Cardiac muscle cell (in vitro differentiated cells and primary cell): ENCODE results near the gene IYD. TPM values are rescaled to one million over a fixed set of nuclear protein-coding genes. Genes with fewer than 3 reads are reported as not detected.

Source experiments
- DNase-seq, 2 donors: peaks; one replicate each; pipeline versions ENCODE4 v3.0.0 to v3.0.0-alpha.2; 2010 to 2017; ENCODE audit warnings: low read depth in 1 of 2, low spot score in 1 of 2
- H3K27ac ChIP-seq: fragments of 200-600 bp; sonication (generic); 2 replicates; pipeline ENCODE4 v1.5.1; 2016
- H3K27me3 ChIP-seq: fragments of 200-600 bp; sonication (generic); 2 replicates; pipeline ENCODE4 v1.6.0; 2016; ENCODE audit warnings: control low read depth
- H3K36me3 ChIP-seq: fragments of 200-600 bp; sonication (generic); 2 replicates; pipeline ENCODE4 v1.5.1; 2016; ENCODE audit warnings: control low read depth
- H3K4me1 ChIP-seq: fragments of 200-600 bp; sonication (generic); 2 replicates; pipeline ENCODE4 v1.8.1; 2017; ENCODE audit warnings: low read depth, mild to moderate bottlenecking, mixed run types
- H3K4me3 ChIP-seq: fragments of 200-600 bp; sonication (generic); 2 replicates; pipeline ENCODE4 v1.5.1; 2016; ENCODE audit warnings: mild to moderate bottlenecking
- H3K9me3 ChIP-seq: fragments of 200-600 bp; sonication (generic); 2 replicates; pipeline ENCODE4 v1.5.1; 2017; ENCODE audit warnings: low read depth, mild to moderate bottlenecking, control low read depth
- CTCF ChIP-seq: IDR thresholded peaks from 2 replicates; pipeline ENCODE4 v1.5.1; 2012; ENCODE audit warnings: low read depth, mild to moderate bottlenecking, low read length
- polyA plus RNA-seq: library from polyadenylated mRNA; unstranded; fragments of >200 nt; fragmentation: Nextera tagmentation; extraction: Ambion mirVana; gene quantifications from 2 replicates; pipeline ENCODE4 v1.2.1, GENCODE V29; 2016
- total RNA-seq: library from RNA; depleted of rRNA; stranded (reverse); fragments of >200 nt; gene quantifications from 2 replicates; pipeline ENCODE4 v1.2.3, GENCODE V29; 2016

IYD gene
- total and polyA plus RNA-seq, 2 experiments from 2014 or later: not detected

GRCh38 chr6:150325066-150325772 lies 43.6 kb upstream of the IYD start:
- H3K36me3 ChIP-seq: no peaks in the 10 kb centered on the region
- H3K27me3 ChIP-seq: no peaks in the 10 kb centered on the region
- no peak for DNase-seq
- TF ChIP-seq CTCF: no peak
- H3K4me1 ChIP-seq: no peaks in the 10 kb centered on the region
- H3K27ac ChIP-seq: no peak overlapping the region
- no peaks in the 10 kb centered on the region for H3K9me3 ChIP-seq
- H3K4me3 ChIP-seq: no peak overlapping the region

GRCh38 chr6:150327117-150327774 lies 41.6 kb upstream of the IYD start:
- no peak for TF ChIP-seq CTCF
- no peak overlapping the region for H3K4me3 ChIP-seq

GRCh38 chr6:150328744-150329405 lies 39.9 kb upstream of the IYD start:
- H3K4me1 ChIP-seq: no peaks in the 10 kb centered on the region
- H3K27me3 ChIP-seq: no peaks in the 10 kb centered on the region
- no peak overlapping the region for H3K27ac ChIP-seq
- no peaks in the 10 kb centered on the region for H3K9me3 ChIP-seq
- no peak for DNase-seq
- TF ChIP-seq CTCF: no peak
- no peak overlapping the region for H3K4me3 ChIP-seq
- no peaks in the 10 kb centered on the region for H3K36me3 ChIP-seq

More at GRCh38 chr6:150327117-150327774, 41.6 kb upstream of the IYD start:
- Histone ChIP-seq H3K27me3 (no peaks in the 10 kb centered on the region), H3K27ac (no peak overlapping the region), H3K4me1 (no peaks in the 10 kb centered on the region), H3K9me3 (no peaks in the 10 kb centered on the region), H3K36me3 (no peaks in the 10 kb centered on the region)
- no peak for DNase-seq

- H3K27ac ChIP-seq: no peak overlapping the region
- no peaks in the 10 kb centered on the region for H3K36me3 ChIP-seq
- no peaks in the 10 kb centered on the region for H3K9me3 ChIP-seq
- H3K27me3 ChIP-seq: no peaks in the 10 kb centered on the region
- no peak for DNase-seq
- TF ChIP-seq CTCF: no peak
- H3K4me1 ChIP-seq: no peaks in the 10 kb centered on the region
- H3K4me3 ChIP-seq: no peak overlapping the region
Observed at GRCh38 chr6:150331344-150331743, 37.5 kb upstream of the IYD start.

- no peak for TF ChIP-seq CTCF
- DNase-seq: no peak
Observed at GRCh38 chr6:150332939-150333584, 35.8 kb upstream of the IYD start.

More at GRCh38 chr6:150332939-150333584, 35.8 kb upstream of the IYD start:
- Histone ChIP-seq H3K9me3 (no peaks in the 10 kb centered on the region), H3K4me3 (no peak overlapping the region), H3K36me3 (no peaks in the 10 kb centered on the region), H3K27ac (no peak overlapping the region), H3K27me3 (no peaks in the 10 kb centered on the region), H3K4me1 (no peaks in the 10 kb centered on the region)
